Loucy (cell line): Measurements from ENCODE around the gene IGFBP6.

Experiments used
- CTCF ChIP-seq: fragments of 200-600 bp; sonication (generic); conservative IDR thresholded peaks from 2 replicates; pipeline ENCODE4 v1.5.1; 2014; ENCODE audit warnings: mild to moderate bottlenecking, antibody characterized with exemption, low read length
- EZH2phosphoT487 ChIP-seq: fragments of 200-600 bp; IDR thresholded peaks from 2 replicates; pipeline ENCODE4 v1.6.1; 2018; ENCODE audit warnings: antibody characterized with exemption, mild to moderate bottlenecking, moderate library complexity, borderline replicate concordance

- no peak for TF ChIP-seq EZH2phosphoT487
- no peak for TF ChIP-seq CTCF
Observed at GRCh38 chr12:53056296-53056695, 41.2 kb upstream of the IGFBP6 start.
